ENCODE measurements around the gene RTP2. TPM values are rescaled to one million over a fixed set of nuclear protein-coding genes. Genes with fewer than 3 reads are reported as not detected.
A peak's percentile ranks its signal among the peaks of the same experiment; 100 is the strongest.

RTP2 gene
- total and polyA plus RNA-seq, 5 donors from 2014 or later, result not detected

GRCh38 chr3:187718802-187719201 is 16.4 kb upstream of the RTP2 start:
- Mint-ChIP-seq H3K9me3 (no peaks in the 10 kb centered on the region), H3K4me1 (peaks cover 2 to 8% (median 6%) of the 10 kb centered on the region in 4 donors), H3K36me3 (peaks cover 28% of the 10 kb centered on the region), H3K4me3 (no peak overlapping the region), H3K27ac (no peak overlapping the region), H3K27me3 (peaks cover 4% of the 10 kb centered on the region)
- H3K4me1 ChIP-seq (ENCODE audit: control insufficient read depth, insufficient read depth, low read length, poor library complexity, severe bottlenecking), result no peaks in the 10 kb centered on the region
- no peaks in the 10 kb centered on the region for H3K9me3 ChIP-seq (ENCODE audit: control insufficient read depth in 2 of 2, low read length in 2 of 2)
- H3K36me3 ChIP-seq (ENCODE audit: control insufficient read depth, insufficient read depth, low read length), result peaks cover 22% of the 10 kb centered on the region
- DNase-seq, result no peak
- H3K4me3 ChIP-seq (ENCODE audit: low read depth, low read length), result no peak overlapping the region
- no peak overlapping the region for H3K27ac ChIP-seq (ENCODE audit: insufficient read depth, low read length, poor library complexity, severe bottlenecking)
- no peaks in the 10 kb centered on the region for H3K27me3 ChIP-seq (ENCODE audit: control insufficient read depth, insufficient read depth, low read length)
- no peak for ATAC-seq (ENCODE audit: low read depth in 2 of 2)

- H3K27me3 Mint-ChIP-seq, result peaks cover 4% of the 10 kb centered on the region
- H3K27me3 ChIP-seq (ENCODE audit: control insufficient read depth, insufficient read depth, low read length), result no peaks in the 10 kb centered on the region
- H3K9me3 ChIP-seq (ENCODE audit: control insufficient read depth in 2 of 2, low read length in 2 of 2), result no peaks in the 10 kb centered on the region
- H3K4me3 ChIP-seq (ENCODE audit: low read depth, low read length), result no peak overlapping the region
- H3K36me3 Mint-ChIP-seq, result peaks cover 19% of the 10 kb centered on the region
- DNase-seq (no peak), ATAC-seq (ENCODE audit: low read depth in 2 of 2) (no peak)
- H3K9me3 Mint-ChIP-seq, result no peaks in the 10 kb centered on the region
- peaks cover 11% of the 10 kb centered on the region for H3K36me3 ChIP-seq (ENCODE audit: control insufficient read depth, insufficient read depth, low read length)
- H3K4me1 ChIP-seq (ENCODE audit: control insufficient read depth, insufficient read depth, low read length, poor library complexity, severe bottlenecking), result no peaks in the 10 kb centered on the region
- no peak overlapping the region for H3K27ac Mint-ChIP-seq
- H3K4me3 Mint-ChIP-seq, result no peak overlapping the region
- peaks cover 2 to 11% (median 6%) of the 10 kb centered on the region in 4 donors for H3K4me1 Mint-ChIP-seq
- no peak overlapping the region for H3K27ac ChIP-seq (ENCODE audit: insufficient read depth, low read length, poor library complexity, severe bottlenecking)
These were observed 15.2 kb upstream of the RTP2 start for GRCh38 chr3:187717572-187717971.

DNA sequence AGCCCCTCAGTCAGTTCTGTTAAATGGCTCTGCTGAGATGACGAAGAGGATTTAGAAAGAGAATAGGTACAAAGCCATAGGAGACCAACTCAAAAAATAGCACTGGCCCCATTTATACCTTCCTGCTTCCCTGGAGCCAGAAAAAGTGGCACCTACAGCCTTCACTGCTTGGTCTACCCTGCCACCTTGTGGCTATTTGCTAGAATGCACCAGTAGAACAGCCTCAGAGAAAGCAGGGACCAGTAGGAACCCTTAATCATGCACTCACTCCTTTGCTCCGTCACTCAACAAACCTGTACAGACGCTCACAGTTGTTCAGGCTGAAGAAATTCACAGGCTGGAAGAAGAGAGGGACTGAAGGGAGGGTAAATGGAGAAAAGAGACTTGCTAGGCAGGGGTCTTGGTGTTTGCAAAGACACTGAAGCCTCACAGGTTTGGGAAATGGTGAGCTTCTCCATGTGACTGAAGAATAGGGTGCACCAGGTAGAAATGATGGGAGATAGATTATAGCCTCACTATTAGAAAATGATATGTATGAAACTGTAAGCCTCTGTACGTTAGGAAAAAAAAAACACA is 12.1 kb upstream of the RTP2 start:
- ATAC-seq (ENCODE audit: low read depth in 2 of 2) (peak; percentile 82 to 86), DNase-seq (peak; percentile 53 to 82 (median 70))
- Histone ChIP-seq H3K4me3 (ENCODE audit: low read depth, low read length) (no peak overlapping the region), H3K4me1 (ENCODE audit: control insufficient read depth, insufficient read depth, low read length, poor library complexity, severe bottlenecking) (no peaks in the 10 kb centered on the region), H3K9me3 (ENCODE audit: control insufficient read depth in 2 of 2, low read length in 2 of 2) (no peaks in the 10 kb centered on the region), H3K27ac (ENCODE audit: insufficient read depth, low read length, poor library complexity, severe bottlenecking) (no peak overlapping the region), H3K36me3 (ENCODE audit: control insufficient read depth, insufficient read depth, low read length) (no peaks in the 10 kb centered on the region), H3K27me3 (ENCODE audit: control insufficient read depth, insufficient read depth, low read length) (no peaks in the 10 kb centered on the region)
- H3K36me3 Mint-ChIP-seq, result no peaks in the 10 kb centered on the region
- H3K4me1 Mint-ChIP-seq, result peaks cover 2 to 11% (median 6%) of the 10 kb centered on the region in 4 donors
- H3K4me3 Mint-ChIP-seq, result no peak overlapping the region
- H3K9me3 Mint-ChIP-seq, result no peaks in the 10 kb centered on the region
- peaks cover 4% of the 10 kb centered on the region for H3K27me3 Mint-ChIP-seq
- peak overlapping the region in 1 of 3 donors; percentile 61 for H3K27ac Mint-ChIP-seq

DNA sequence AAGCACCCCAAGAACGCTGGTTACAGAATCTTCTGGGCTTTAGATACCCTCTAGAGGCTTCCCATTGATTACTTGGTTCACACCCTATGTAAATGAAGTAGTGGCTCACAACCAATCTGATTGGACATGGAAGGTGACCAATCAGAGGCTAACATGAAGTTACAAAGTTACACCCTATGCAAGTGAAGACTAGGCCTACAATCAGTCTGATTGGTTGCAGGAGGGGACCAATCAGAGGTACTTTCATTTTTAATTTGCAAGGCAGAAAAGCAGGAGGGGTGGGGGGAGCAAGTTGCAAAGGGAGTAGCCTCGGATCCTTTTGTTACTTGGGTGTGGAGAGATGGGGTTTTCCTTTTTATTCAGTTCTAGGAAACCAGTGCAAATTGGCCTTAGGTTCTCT is 11.1 kb upstream of the RTP2 start:
- H3K4me1 Mint-ChIP-seq, result peaks cover 2 to 11% (median 6%) of the 10 kb centered on the region in 4 donors
- no peak overlapping the region for H3K4me3 ChIP-seq (ENCODE audit: low read depth, low read length)
- DNase-seq, result peak in 2 of 3 donors; percentile 40 to 72
- peak overlapping the region in 1 of 3 donors; percentile 31 for H3K27ac Mint-ChIP-seq
- H3K4me3 Mint-ChIP-seq, result no peak overlapping the region
- H3K27me3 Mint-ChIP-seq, result peaks cover 4% of the 10 kb centered on the region
- H3K9me3 ChIP-seq (ENCODE audit: control insufficient read depth in 2 of 2, low read length in 2 of 2), result no peaks in the 10 kb centered on the region
- H3K4me1 ChIP-seq (ENCODE audit: control insufficient read depth, insufficient read depth, low read length, poor library complexity, severe bottlenecking), result no peaks in the 10 kb centered on the region
- no peaks in the 10 kb centered on the region for H3K36me3 Mint-ChIP-seq
- no peaks in the 10 kb centered on the region for H3K36me3 ChIP-seq (ENCODE audit: control insufficient read depth, insufficient read depth, low read length)
- no peaks in the 10 kb centered on the region for H3K27me3 ChIP-seq (ENCODE audit: control insufficient read depth, insufficient read depth, low read length)
- H3K27ac ChIP-seq (ENCODE audit: insufficient read depth, low read length, poor library complexity, severe bottlenecking), result no peak overlapping the region
- ATAC-seq (ENCODE audit: low read depth in 2 of 2), result peak; percentile 27 to 67
- no peaks in the 10 kb centered on the region for H3K9me3 Mint-ChIP-seq

- DNase-seq (no peak), ATAC-seq (ENCODE audit: low read depth in 2 of 2) (no peak)
- peaks cover 0 to 7% (median 3%) of the 10 kb centered on the region in 4 donors for H3K4me1 Mint-ChIP-seq
- Histone ChIP-seq H3K36me3 (ENCODE audit: control insufficient read depth, insufficient read depth, low read length) (no peaks in the 10 kb centered on the region), H3K27me3 (ENCODE audit: control insufficient read depth, insufficient read depth, low read length) (no peaks in the 10 kb centered on the region), H3K4me1 (ENCODE audit: control insufficient read depth, insufficient read depth, low read length, poor library complexity, severe bottlenecking) (no peaks in the 10 kb centered on the region), H3K9me3 (ENCODE audit: control insufficient read depth in 2 of 2, low read length in 2 of 2) (no peaks in the 10 kb centered on the region), H3K27ac (ENCODE audit: insufficient read depth, low read length, poor library complexity, severe bottlenecking) (no peak overlapping the region), H3K4me3 (ENCODE audit: low read depth, low read length) (no peak overlapping the region)
- no peak overlapping the region for H3K4me3 Mint-ChIP-seq
- no peaks in the 10 kb centered on the region for H3K9me3 Mint-ChIP-seq
- peaks cover 6% of the 10 kb centered on the region for H3K27me3 Mint-ChIP-seq
- H3K36me3 Mint-ChIP-seq, result no peaks in the 10 kb centered on the region
- H3K27ac Mint-ChIP-seq, result no peak overlapping the region
These were observed 6.8 kb upstream of the RTP2 start for GRCh38 chr3:187709155-187709554.

DNA sequence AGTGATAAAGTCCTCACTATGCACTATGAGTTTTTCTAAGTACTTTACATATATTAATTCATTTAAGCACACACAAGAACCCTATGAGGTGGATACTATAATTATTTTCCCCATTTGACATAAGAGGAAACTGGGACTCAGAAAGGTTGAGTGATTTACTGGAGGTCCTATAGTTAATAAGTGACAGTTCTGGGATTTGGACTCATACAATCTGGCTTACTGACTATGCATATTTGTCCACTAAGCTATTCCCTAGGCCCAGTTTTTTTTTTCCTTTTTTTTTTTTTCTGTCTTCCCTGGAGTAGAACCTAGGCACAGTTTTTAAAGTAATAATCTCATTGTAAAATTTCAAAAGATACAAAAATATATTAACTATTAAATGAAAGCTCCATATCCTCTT is 6.3 kb upstream of the RTP2 start:
- no peaks in the 10 kb centered on the region for H3K9me3 Mint-ChIP-seq
- H3K4me1 Mint-ChIP-seq, result peaks cover 0 to 2% (median 0%) of the 10 kb centered on the region in 4 donors
- no peak overlapping the region for H3K4me3 ChIP-seq (ENCODE audit: low read depth, low read length)
- ATAC-seq (ENCODE audit: low read depth in 2 of 2) (no peak), DNase-seq (no peak)
- H3K9me3 ChIP-seq (ENCODE audit: control insufficient read depth in 2 of 2, low read length in 2 of 2), result no peaks in the 10 kb centered on the region
- H3K36me3 ChIP-seq (ENCODE audit: control insufficient read depth, insufficient read depth, low read length), result no peaks in the 10 kb centered on the region
- H3K27me3 ChIP-seq (ENCODE audit: control insufficient read depth, insufficient read depth, low read length), result no peaks in the 10 kb centered on the region
- H3K36me3 Mint-ChIP-seq, result no peaks in the 10 kb centered on the region
- H3K27ac ChIP-seq (ENCODE audit: insufficient read depth, low read length, poor library complexity, severe bottlenecking), result no peak overlapping the region
- no peak overlapping the region for H3K27ac Mint-ChIP-seq
- peaks cover 6% of the 10 kb centered on the region for H3K27me3 Mint-ChIP-seq
- no peaks in the 10 kb centered on the region for H3K4me1 ChIP-seq (ENCODE audit: control insufficient read depth, insufficient read depth, low read length, poor library complexity, severe bottlenecking)
- H3K4me3 Mint-ChIP-seq, result no peak overlapping the region

DNA sequence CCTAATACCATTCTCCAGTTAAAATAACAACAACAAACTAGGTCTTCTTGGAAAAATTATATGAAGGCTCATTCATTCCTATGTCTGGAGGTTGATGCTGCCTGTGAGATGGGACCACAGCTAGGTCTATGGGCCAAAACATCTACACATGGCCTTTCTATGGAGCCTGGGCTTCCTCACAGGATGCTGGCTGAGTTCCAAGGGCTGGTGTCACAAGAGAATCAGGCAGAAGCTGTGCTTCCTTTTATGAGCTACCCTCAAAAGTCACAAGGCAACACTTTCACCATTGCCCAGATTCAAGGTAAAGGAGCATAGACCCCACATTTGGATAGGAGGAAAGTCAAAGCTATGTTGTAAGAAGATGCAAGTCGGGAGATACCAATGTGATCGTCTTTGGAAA is 4.6 kb upstream of the RTP2 start:
- H3K4me1 Mint-ChIP-seq, result no peaks in the 10 kb centered on the region
- DNase-seq, result no peak
- ATAC-seq (ENCODE audit: low read depth in 2 of 2), result no peak
- H3K4me3 ChIP-seq (ENCODE audit: low read depth, low read length), result no peak overlapping the region
- no peak overlapping the region for H3K4me3 Mint-ChIP-seq
- H3K27ac ChIP-seq (ENCODE audit: insufficient read depth, low read length, poor library complexity, severe bottlenecking), result no peak overlapping the region
- H3K27me3 ChIP-seq (ENCODE audit: control insufficient read depth, insufficient read depth, low read length), result no peaks in the 10 kb centered on the region
- no peaks in the 10 kb centered on the region for H3K9me3 ChIP-seq (ENCODE audit: control insufficient read depth in 2 of 2, low read length in 2 of 2)
- H3K9me3 Mint-ChIP-seq, result no peaks in the 10 kb centered on the region
- H3K4me1 ChIP-seq (ENCODE audit: control insufficient read depth, insufficient read depth, low read length, poor library complexity, severe bottlenecking), result no peaks in the 10 kb centered on the region
- no peaks in the 10 kb centered on the region for H3K36me3 ChIP-seq (ENCODE audit: control insufficient read depth, insufficient read depth, low read length)
- H3K36me3 Mint-ChIP-seq, result no peaks in the 10 kb centered on the region
- no peak overlapping the region for H3K27ac Mint-ChIP-seq
- H3K27me3 Mint-ChIP-seq, result peaks cover 6% of the 10 kb centered on the region

- Mint-ChIP-seq H3K27ac (no peak overlapping the region), H3K36me3 (no peaks in the 10 kb centered on the region), H3K4me1 (no peaks in the 10 kb centered on the region), H3K27me3 (peaks cover 11% of the 10 kb centered on the region), H3K4me3 (no peak overlapping the region), H3K9me3 (no peaks in the 10 kb centered on the region)
- no peaks in the 10 kb centered on the region for H3K36me3 ChIP-seq (ENCODE audit: control insufficient read depth, insufficient read depth, low read length)
- no peaks in the 10 kb centered on the region for H3K9me3 ChIP-seq (ENCODE audit: control insufficient read depth in 2 of 2, low read length in 2 of 2)
- DNase-seq (no peak), ATAC-seq (ENCODE audit: low read depth in 2 of 2) (no peak)
- no peak overlapping the region for H3K4me3 ChIP-seq (ENCODE audit: low read depth, low read length)
- no peaks in the 10 kb centered on the region for H3K27me3 ChIP-seq (ENCODE audit: control insufficient read depth, insufficient read depth, low read length)
- H3K4me1 ChIP-seq (ENCODE audit: control insufficient read depth, insufficient read depth, low read length, poor library complexity, severe bottlenecking), result no peaks in the 10 kb centered on the region
- H3K27ac ChIP-seq (ENCODE audit: insufficient read depth, low read length, poor library complexity, severe bottlenecking), result no peak overlapping the region
These were observed 2.8 kb upstream of the RTP2 start for GRCh38 chr3:187705164-187705563.

Data from CD4-positive, CD25-positive, alpha-beta regulatory T cell (primary cell).